Esophagus (tissue), 2 donors: ENCODE measurements around the gene TBC1D10B. TPM values are rescaled to one million over a fixed set of nuclear protein-coding genes. Genes with fewer than 3 reads are reported as not detected.
A peak's percentile ranks its signal among the peaks of the same experiment; 100 is the strongest.

Experiments used
- H3K27ac ChIP-seq, 2 donors: one replicate each; pipeline ENCODE4 v1.5.1; 2013; ENCODE audit warnings: low read depth in 2 of 2, mild to moderate bottlenecking in 2 of 2, inconsistent platforms in 1 of 2, low read length in 1 of 2, moderate library complexity in 1 of 2
- H3K27me3 ChIP-seq, 2 donors: one replicate each; pipeline ENCODE4 v1.6.1; 2013; ENCODE audit warnings: low read length in 2 of 2, control low read depth in 1 of 2, mild to moderate bottlenecking in 1 of 2; ENCODE audit not compliant: insufficient read depth in 2 of 2, control insufficient read depth in 1 of 2
- H3K36me3 ChIP-seq, 2 donors: one replicate each; pipeline ENCODE4 v1.6.1; 2013; ENCODE audit warnings: low read length in 1 of 2; ENCODE audit not compliant: control insufficient read depth in 2 of 2, insufficient read depth in 2 of 2
- H3K4me1 ChIP-seq, 2 donors: one replicate each; pipeline ENCODE4 v1.6.1; 2013; ENCODE audit warnings: low read length in 1 of 2; ENCODE audit not compliant: control insufficient read depth in 2 of 2, insufficient read depth in 2 of 2
- H3K4me3 ChIP-seq, 2 donors: one replicate each; pipeline ENCODE4 v1.5.1; 2013; ENCODE audit warnings: low read length in 2 of 2, mild to moderate bottlenecking in 2 of 2, low read depth in 1 of 2, moderate library complexity in 1 of 2
- H3K9me3 ChIP-seq, 2 donors: one replicate each; pipeline ENCODE4 v1.6.1; 2013; ENCODE audit warnings: mild to moderate bottlenecking in 2 of 2, low read depth in 1 of 2, low read length in 1 of 2, moderate library complexity in 1 of 2; ENCODE audit not compliant: control insufficient read depth in 2 of 2, insufficient read depth in 1 of 2
- WGBS, 2 donors: extraction: QIAGEN DNeasy Blood & Tissue Kit; methylation state at CpG; one replicate each; pipeline ENCODE4 v1.1.7; 2013; 5-methylcytosine and 5-hydroxymethylcytosine counted together
- polyA plus RNA-seq, 2 donors: library from polyadenylated mRNA; stranded (reverse); fragments of 200-250 nt; gene quantifications; one replicate each; pipeline ENCODE4 v1.2.3, GENCODE V29; 2013
- donor health status: healthy with polysubstance abuse.
- donor health status: Bipolar disorder and iron deficiency.

Gene TBC1D10B
- polyA plus RNA-seq, 2 donors = 19.8 to 27.5 TPM

GRCh38 chr16:30381291-30382041 lies 11.2 kb upstream of the TBC1D10B start:
- no peak overlapping the region for H3K4me3 ChIP-seq
- H3K4me1 ChIP-seq = peaks cover 4 to 6% of the 10 kb centered on the region in 2 donors
- H3K27ac ChIP-seq = peak overlapping the region; percentile 9 to 11
- H3K27me3 ChIP-seq = no peaks in the 10 kb centered on the region
- 75 to 78% methylated on average over 13 of the region's 13 CpGs for WGBS, 2 donors
- H3K9me3 ChIP-seq = no peaks in the 10 kb centered on the region
- no peaks in the 10 kb centered on the region for H3K36me3 ChIP-seq

- H3K4me1 ChIP-seq = peaks cover 4 to 8% of the 10 kb centered on the region in 2 donors
These were observed 10.5 kb upstream of the TBC1D10B start for GRCh38 chr16:30380803-30381208.

GRCh38 chr16:30380072-30380802 lies 9.9 kb upstream of the TBC1D10B start:
- no peaks in the 10 kb centered on the region for H3K9me3 ChIP-seq
- 91 to 94% methylated on average over 4 of the region's 4 CpGs for WGBS, 2 donors
- no peaks in the 10 kb centered on the region for H3K36me3 ChIP-seq
- no peak overlapping the region for H3K27ac ChIP-seq
- H3K4me3 ChIP-seq = no peak overlapping the region
- peaks cover 4 to 8% of the 10 kb centered on the region in 2 donors for H3K4me1 ChIP-seq
- no peaks in the 10 kb centered on the region for H3K27me3 ChIP-seq

More at GRCh38 chr16:30380803-30381208, 10.5 kb upstream of the TBC1D10B start:
- Histone ChIP-seq H3K9me3 (no peaks in the 10 kb centered on the region), H3K4me3 (no peak overlapping the region), H3K27ac (no peak overlapping the region), H3K27me3 (no peaks in the 10 kb centered on the region), H3K36me3 (no peaks in the 10 kb centered on the region)
- WGBS, 2 donors = 75 to 87% methylated on average over 6 of the region's 6 CpGs

GRCh38 chr16:30379158-30379783 lies 9.0 kb upstream of the TBC1D10B start:
- no peaks in the 10 kb centered on the region for H3K27me3 ChIP-seq
- WGBS, 2 donors = 23 to 30% methylated on average over 27 of the region's 27 CpGs
- H3K36me3 ChIP-seq = no peaks in the 10 kb centered on the region
- no peaks in the 10 kb centered on the region for H3K9me3 ChIP-seq
- peak overlapping the region; percentile 58 to 73 for H3K4me3 ChIP-seq
- H3K27ac ChIP-seq = peak overlapping the region; percentile 100
- H3K4me1 ChIP-seq = peaks cover 4 to 8% of the 10 kb centered on the region in 2 donors

- Histone ChIP-seq H3K9me3 (no peaks in the 10 kb centered on the region), H3K27me3 (no peaks in the 10 kb centered on the region), H3K4me1 (peaks cover 4 to 8% of the 10 kb centered on the region in 2 donors), H3K36me3 (no peaks in the 10 kb centered on the region), H3K27ac (peak overlapping the region; percentile 100), H3K4me3 (peak overlapping the region; percentile 58 to 73)
- 1% methylated on average over 51 to 67 of the region's 67 CpGs for WGBS, 2 donors
These were observed 8.2 kb upstream of the TBC1D10B start for GRCh38 chr16:30378236-30379157.

GRCh38 chr16:30377812-30378235 lies 7.5 kb upstream of the TBC1D10B start:
- Histone ChIP-seq H3K9me3 (no peaks in the 10 kb centered on the region), H3K27ac (peak overlapping the region; percentile 100), H3K4me3 (peak overlapping the region; percentile 55 to 73), H3K36me3 (no peaks in the 10 kb centered on the region), H3K27me3 (no peaks in the 10 kb centered on the region), H3K4me1 (peaks cover 4 to 8% of the 10 kb centered on the region in 2 donors)
- WGBS, 2 donors = 0 to 1% methylated on average over 39 of the region's 39 CpGs

- Histone ChIP-seq H3K36me3 (no peaks in the 10 kb centered on the region), H3K27me3 (no peaks in the 10 kb centered on the region), H3K4me3 (peak overlapping the region; percentile 55 to 73), H3K9me3 (no peaks in the 10 kb centered on the region), H3K27ac (peak overlapping the region; percentile 100), H3K4me1 (peaks cover 4 to 8% of the 10 kb centered on the region in 2 donors)
- WGBS, 2 donors = 30 to 33% methylated on average over 29 of the region's 29 CpGs
These were observed 6.9 kb upstream of the TBC1D10B start for GRCh38 chr16:30377050-30377811.

- H3K27ac ChIP-seq = peak overlapping the region in 1 of 2 donors; percentile 16
- no peaks in the 10 kb centered on the region for H3K27me3 ChIP-seq
- WGBS, 2 donors = 89 to 90% methylated on average over 8 of the region's 8 CpGs
- H3K4me3 ChIP-seq = no peak overlapping the region
- peaks cover 4 to 8% of the 10 kb centered on the region in 2 donors for H3K4me1 ChIP-seq
- no peaks in the 10 kb centered on the region for H3K36me3 ChIP-seq
- no peaks in the 10 kb centered on the region for H3K9me3 ChIP-seq
These were observed 6.2 kb upstream of the TBC1D10B start for GRCh38 chr16:30376461-30376902.
